Measurements from ENCODE around the gene CREB3L1. TPM values are rescaled to one million over a fixed set of nuclear protein-coding genes. Genes with fewer than 3 reads are reported as not detected.

The CREB3L1 gene
- total RNA-seq, 6 experiments from 2014 or later: 282 to 328 (median 310) TPM

GRCh38 chr11:46330563-46331281 is 53.3 kb downstream of the CREB3L1 start:
- Mint-ChIP-seq H3K9me3 (no peaks in the 10 kb centered on the region), H3K4me3 (no peak overlapping the region), H3K4me1 (ENCODE audit: low read depth) (peaks cover 22% of the 10 kb centered on the region), H3K36me3 (ENCODE audit: low read depth) (peaks cover 6% of the 10 kb centered on the region), H3K27ac (no peak overlapping the region), H3K27me3 (ENCODE audit: insufficient read depth) (peaks cover 56% of the 10 kb centered on the region)
- DNase-seq: no peak
- TF ChIP-seq, protein P1, sequence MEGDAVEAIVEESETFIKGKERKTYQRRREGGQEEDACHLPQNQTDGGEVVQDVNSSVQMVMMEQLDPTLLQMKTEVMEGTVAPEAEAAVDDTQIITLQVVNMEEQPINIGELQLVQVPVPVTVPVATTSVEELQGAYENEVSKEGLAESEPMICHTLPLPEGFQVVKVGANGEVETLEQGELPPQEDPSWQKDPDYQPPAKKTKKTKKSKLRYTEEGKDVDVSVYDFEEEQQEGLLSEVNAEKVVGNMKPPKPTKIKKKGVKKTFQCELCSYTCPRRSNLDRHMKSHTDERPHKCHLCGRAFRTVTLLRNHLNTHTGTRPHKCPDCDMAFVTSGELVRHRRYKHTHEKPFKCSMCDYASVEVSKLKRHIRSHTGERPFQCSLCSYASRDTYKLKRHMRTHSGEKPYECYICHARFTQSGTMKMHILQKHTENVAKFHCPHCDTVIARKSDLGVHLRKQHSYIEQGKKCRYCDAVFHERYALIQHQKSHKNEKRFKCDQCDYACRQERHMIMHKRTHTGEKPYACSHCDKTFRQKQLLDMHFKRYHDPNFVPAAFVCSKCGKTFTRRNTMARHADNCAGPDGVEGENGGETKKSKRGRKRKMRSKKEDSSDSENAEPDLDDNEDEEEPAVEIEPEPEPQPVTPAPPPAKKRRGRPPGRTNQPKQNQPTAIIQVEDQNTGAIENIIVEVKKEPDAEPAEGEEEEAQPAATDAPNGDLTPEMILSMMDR (IDR thresholded peaks at IDR 0.05): no peak

DNA sequence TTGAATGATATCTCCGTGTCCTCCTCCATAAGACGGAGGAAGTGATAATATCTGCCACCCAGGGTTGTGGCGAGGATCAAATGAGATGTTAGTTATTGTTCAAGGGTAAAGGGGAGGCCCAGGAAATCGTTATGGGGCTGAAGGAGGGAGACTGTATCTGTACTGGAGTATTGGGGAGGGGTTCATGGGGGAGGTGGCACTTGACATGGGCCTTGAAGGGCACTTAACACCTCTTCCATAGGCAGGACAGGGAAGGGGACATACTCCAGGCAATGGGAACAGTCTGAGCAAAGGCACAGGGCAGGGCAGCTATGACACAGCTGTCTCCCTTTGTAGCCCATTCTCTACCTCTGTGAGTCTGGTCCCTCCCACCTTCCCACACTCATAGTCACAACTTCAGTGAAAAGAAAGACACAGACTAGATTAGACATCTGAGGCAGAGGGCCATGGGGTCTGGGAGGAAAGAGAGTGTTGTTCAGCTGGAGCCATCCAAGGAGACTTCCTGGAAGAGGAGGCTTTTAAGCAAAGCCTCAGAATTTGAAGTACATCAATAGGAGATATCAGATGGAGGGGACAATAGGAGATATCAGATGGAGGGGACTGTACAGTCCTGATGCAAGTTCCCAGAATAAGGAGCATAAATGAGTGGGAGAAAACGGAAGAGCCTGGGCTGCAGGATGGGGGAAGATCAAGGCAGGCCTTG is 54.0 kb downstream of the CREB3L1 start:
- peaks cover 5% of the 10 kb centered on the region for H3K36me3 Mint-ChIP-seq (ENCODE audit: low read depth)
- TF ChIP-seq, protein P1 (IDR thresholded peaks at IDR 0.05): no peak
- DNase-seq: no peak
- H3K27ac Mint-ChIP-seq: no peak overlapping the region
- H3K9me3 Mint-ChIP-seq: no peaks in the 10 kb centered on the region
- no peak overlapping the region for H3K4me3 Mint-ChIP-seq
- H3K4me1 Mint-ChIP-seq (ENCODE audit: low read depth): peaks cover 22% of the 10 kb centered on the region
- peaks cover 56% of the 10 kb centered on the region for H3K27me3 Mint-ChIP-seq (ENCODE audit: insufficient read depth)

- Mint-ChIP-seq H3K4me3 (no peak overlapping the region), H3K27ac (no peak overlapping the region), H3K36me3 (ENCODE audit: low read depth) (no peaks in the 10 kb centered on the region), H3K9me3 (no peaks in the 10 kb centered on the region), H3K4me1 (ENCODE audit: low read depth) (peaks cover 16% of the 10 kb centered on the region), H3K27me3 (ENCODE audit: insufficient read depth) (peaks cover 58% of the 10 kb centered on the region)
- DNase-seq: no peak
- TF ChIP-seq, protein P1 (IDR thresholded peaks at IDR 0.05): no peak
Measured at GRCh38 chr11:46332093-46332567, 54.7 kb downstream of the CREB3L1 start.

GRCh38 chr11:46332568-46333393 is 55.3 kb downstream of the CREB3L1 start:
- Mint-ChIP-seq H3K27ac (no peak overlapping the region), H3K36me3 (ENCODE audit: low read depth) (no peaks in the 10 kb centered on the region), H3K4me1 (ENCODE audit: low read depth) (peaks cover 15% of the 10 kb centered on the region), H3K27me3 (ENCODE audit: insufficient read depth) (peaks cover 55% of the 10 kb centered on the region), H3K4me3 (no peak overlapping the region), H3K9me3 (no peaks in the 10 kb centered on the region)
- DNase-seq: no peak
- TF ChIP-seq, protein P1 (IDR thresholded peaks at IDR 0.05): no peak

GRCh38 chr11:46333394-46333947 is 56.0 kb downstream of the CREB3L1 start:
- peaks cover 17% of the 10 kb centered on the region for H3K4me1 Mint-ChIP-seq (ENCODE audit: low read depth)
- no peaks in the 10 kb centered on the region for H3K36me3 Mint-ChIP-seq (ENCODE audit: low read depth)
- H3K27me3 Mint-ChIP-seq (ENCODE audit: insufficient read depth): peaks cover 50% of the 10 kb centered on the region

More at GRCh38 chr11:46333394-46333947, 56.0 kb downstream of the CREB3L1 start:
- Mint-ChIP-seq H3K9me3 (no peaks in the 10 kb centered on the region), H3K27ac (no peak overlapping the region), H3K4me3 (peak overlapping the region; percentile 64)
- TF ChIP-seq, protein P1 (IDR thresholded peaks at IDR 0.05): no peak
- no peak for DNase-seq

All from HFFc6 (cell line).